GM12872 (cell line): ENCODE results near the gene ASL.

Source experiments
- TF ChIP-seq, protein P1 (sequence below): IDR thresholded peaks from 3 replicates; pipeline ENCODE4 v1.5.1; 2011; ENCODE audit warnings: low read depth, mild to moderate bottlenecking, low read length, moderate library complexity; ENCODE audit not compliant: insufficient read depth

Gene ASL

DNA sequence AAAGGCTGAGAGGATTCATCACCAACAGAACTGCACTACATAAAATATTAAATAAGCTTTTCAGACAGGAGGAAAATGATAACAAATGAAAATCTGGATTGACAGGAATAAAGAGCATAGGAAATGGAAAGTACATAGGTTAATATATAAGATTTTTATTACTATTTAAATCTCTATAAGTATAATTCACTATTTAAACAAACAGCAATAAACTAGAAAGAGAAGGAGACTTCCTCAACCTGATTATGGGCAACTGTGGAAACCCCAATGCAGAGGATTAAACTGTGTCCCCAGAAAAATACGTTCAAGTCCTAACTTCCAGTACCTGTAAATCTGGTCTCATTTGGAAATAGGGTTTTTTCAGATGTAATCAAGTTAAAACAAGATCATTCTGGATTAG lies 14.8 kb upstream of the ASL start:
- TF ChIP-seq, protein P1, sequence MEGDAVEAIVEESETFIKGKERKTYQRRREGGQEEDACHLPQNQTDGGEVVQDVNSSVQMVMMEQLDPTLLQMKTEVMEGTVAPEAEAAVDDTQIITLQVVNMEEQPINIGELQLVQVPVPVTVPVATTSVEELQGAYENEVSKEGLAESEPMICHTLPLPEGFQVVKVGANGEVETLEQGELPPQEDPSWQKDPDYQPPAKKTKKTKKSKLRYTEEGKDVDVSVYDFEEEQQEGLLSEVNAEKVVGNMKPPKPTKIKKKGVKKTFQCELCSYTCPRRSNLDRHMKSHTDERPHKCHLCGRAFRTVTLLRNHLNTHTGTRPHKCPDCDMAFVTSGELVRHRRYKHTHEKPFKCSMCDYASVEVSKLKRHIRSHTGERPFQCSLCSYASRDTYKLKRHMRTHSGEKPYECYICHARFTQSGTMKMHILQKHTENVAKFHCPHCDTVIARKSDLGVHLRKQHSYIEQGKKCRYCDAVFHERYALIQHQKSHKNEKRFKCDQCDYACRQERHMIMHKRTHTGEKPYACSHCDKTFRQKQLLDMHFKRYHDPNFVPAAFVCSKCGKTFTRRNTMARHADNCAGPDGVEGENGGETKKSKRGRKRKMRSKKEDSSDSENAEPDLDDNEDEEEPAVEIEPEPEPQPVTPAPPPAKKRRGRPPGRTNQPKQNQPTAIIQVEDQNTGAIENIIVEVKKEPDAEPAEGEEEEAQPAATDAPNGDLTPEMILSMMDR = no peak

- TF ChIP-seq, protein P1 = no peak
These were observed 5.9 kb upstream of the ASL start for GRCh38 chr7:66069732-66070131.

- TF ChIP-seq, protein P1 = no peak
These were observed 5.4 kb upstream of the ASL start for GRCh38 chr7:66070222-66070621.

DNA sequence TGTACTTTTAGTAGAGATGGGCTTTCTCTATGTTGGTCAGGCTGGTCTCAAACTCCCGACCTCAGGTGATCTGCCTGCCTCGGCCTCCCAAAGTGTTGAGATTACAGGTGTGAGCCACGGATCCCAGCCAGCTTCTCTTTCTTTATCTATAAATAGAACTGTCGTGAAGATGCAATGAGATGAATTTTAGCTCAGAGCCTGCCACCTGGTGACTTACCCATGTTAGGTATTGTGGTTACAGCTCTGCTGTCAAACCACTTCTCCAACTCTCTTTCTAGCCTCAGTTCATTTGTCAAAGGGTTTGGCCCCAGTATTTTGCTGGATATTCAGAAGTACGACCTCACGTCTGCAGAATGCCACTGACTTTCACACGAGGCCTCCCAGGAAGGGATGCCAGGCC lies 3.4 kb upstream of the ASL start:
- TF ChIP-seq, protein P1 = 0 out of 3 replicates have a peak, but pooled peaks have one; percentile 23

DNA sequence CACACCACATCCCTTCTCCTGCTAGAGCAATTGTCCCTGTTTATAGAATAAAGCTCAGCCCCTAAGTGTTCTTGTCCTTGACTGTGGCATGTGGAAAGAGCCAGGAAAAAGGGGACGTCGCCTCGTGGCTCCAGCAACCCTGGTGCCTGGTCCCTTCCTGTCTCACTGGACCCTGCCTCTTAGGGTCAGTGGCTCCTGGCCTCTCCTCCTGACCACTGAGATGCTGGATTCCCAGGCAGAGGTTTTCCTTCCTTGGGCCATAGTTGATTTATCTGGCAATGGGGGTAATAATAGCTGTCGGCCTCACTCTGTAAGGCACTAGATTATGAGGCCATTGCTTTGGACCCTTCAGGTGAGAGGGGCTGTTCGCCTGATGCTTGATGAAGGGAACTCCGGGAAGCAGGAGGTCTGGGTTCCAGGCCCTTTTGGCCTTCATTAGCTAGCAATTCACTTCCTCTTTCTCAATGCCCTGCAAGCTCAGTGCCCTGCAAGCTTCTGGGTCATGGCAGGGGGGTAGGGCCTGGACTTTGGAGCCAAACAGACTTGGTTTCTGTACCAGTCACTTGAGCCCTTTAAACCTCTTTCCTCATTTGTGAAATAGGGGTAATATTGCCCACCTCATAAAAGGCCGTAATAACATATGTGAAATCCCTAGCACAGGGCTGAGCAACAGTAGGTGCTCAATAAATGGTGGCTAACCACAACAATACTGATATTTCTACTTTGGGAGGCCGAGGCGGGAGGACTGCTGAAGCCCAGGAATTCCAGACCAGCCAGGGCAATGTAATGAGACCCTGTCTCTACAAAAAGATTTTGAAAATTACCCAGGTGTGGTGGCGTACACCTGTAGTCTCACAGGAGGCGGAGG lies 1.1 kb downstream of the ASL start:
- TF ChIP-seq, protein P1 = no peak

DNA sequence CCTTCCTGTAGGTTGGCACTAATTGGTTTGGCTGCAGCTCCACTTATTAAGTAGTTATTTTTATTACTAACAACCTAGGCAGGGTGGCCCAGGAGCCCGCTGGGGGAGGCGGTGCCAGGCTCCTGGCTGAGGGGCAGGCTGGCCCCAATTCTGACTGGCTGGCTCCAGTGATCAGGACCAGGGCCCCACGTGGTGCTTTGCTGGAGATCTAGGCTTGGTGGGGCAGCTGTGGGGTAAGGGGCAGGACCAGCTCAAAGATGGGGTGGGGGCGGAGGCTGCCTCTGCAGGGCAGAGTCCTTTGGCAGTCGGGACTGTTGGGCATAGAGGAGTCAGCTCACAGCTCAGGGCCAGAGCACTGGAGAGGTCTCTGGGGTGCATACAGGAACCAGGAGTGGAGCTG lies 2.4 kb downstream of the ASL start:
- TF ChIP-seq, protein P1 = no peak

GRCh38 chr7:66082083-66082482 lies 6.5 kb downstream of the ASL start:
- TF ChIP-seq, protein P1 = no peak
